ENCODE measurements around the gene PNMA6F.

- no peak for TF ChIP-seq CTCF (IDR thresholded peaks at IDR 0.05)
- TF ChIP-seq POLR2A (IDR thresholded peaks at IDR 0.05) = no peak
These were observed 44.6 kb upstream of the PNMA6F start for GRCh38 chrX:153366119-153366518.
